ENCODE data around the gene RFTN1. TPM values are rescaled to one million over a fixed set of nuclear protein-coding genes. Genes with fewer than 3 reads are reported as not detected.

The RFTN1 gene
- total and polyA plus RNA-seq, 2 donors (not counting 3 experiments of a cell fraction or from before 2014, with no cell fraction given): 40.3 to 43.3 TPM

GRCh38 chr3:16302082-16302631 is 211.3 kb downstream of the RFTN1 start:
- intact Hi-C loops (cut with micrococcal nuclease) (no loop called here), dilution Hi-C loops (cut with MboI; ENCODE audit: extremely low pct_ligation_motif_present, low sequenced_read_pairs) (no loop called here)
- Histone ChIP-seq H3K27ac (ENCODE audit: insufficient read depth, low read depth, low read length) (no peak overlapping the region), H3K4me3 (replicated peaks in 1 of 3; ENCODE audit: insufficient read depth in 1 of 3, low read depth in 1 of 3, low read length in 3 of 3) (no peak overlapping the region), H3K36me3 (ENCODE audit: control insufficient read depth in 2 of 2, extremely low read depth in 1 of 2, insufficient read depth in 2 of 2, low read length in 2 of 2) (peaks cover 0 to 2% of the 10 kb centered on the region in 2 experiments), H2AFZ (ENCODE audit: low read depth, low read length) (no peak overlapping the region), H4K20me1 (replicated peaks; ENCODE audit: control insufficient read depth, extremely low read depth, insufficient read depth, low read length) (no peaks in the 10 kb centered on the region), H3K9me1 (replicated peaks; ENCODE audit: control insufficient read depth, extremely low read depth, insufficient read depth, low read length) (no peaks in the 10 kb centered on the region), H3K9me3 (replicated peaks; ENCODE audit: control insufficient read depth, insufficient read depth, low read length) (no peaks in the 10 kb centered on the region), H3K27me3 (ENCODE audit: control insufficient read depth in 2 of 2, insufficient read depth in 2 of 2, low read length in 2 of 2) (no peaks in the 10 kb centered on the region), H3K79me2 (ENCODE audit: control insufficient read depth, insufficient read depth, low read length) (no peaks in the 10 kb centered on the region), H3K4me1 (ENCODE audit: control insufficient read depth, extremely low read depth, insufficient read depth, low read length) (no peaks in the 10 kb centered on the region), H3K4me2 (ENCODE audit: insufficient read depth, low read length) (no peak overlapping the region), H3K9ac (replicated peaks; ENCODE audit: extremely low read depth, insufficient read depth, low read length) (no peak overlapping the region)
- ChIA-PET CTCF (interaction anchor here (1.6 to 4.2 kb wide), 2 partner anchors 12 to 215 kb away, joined by 5 to 21 read pairs; no protein-coding TSS in a partner anchor), POLR2A (no interaction called here)
- no TSS peak for BruUV-seq (replicated peaks)
- DNase-seq (ENCODE audit: low read depth, low spot score) (no peak), FAIRE-seq (no peak)
- TF ChIP-seq MAX (IDR thresholded peaks at IDR 0.05; ENCODE audit: insufficient read depth, insufficient read length): no peak
- TF ChIP-seq FOS (IDR thresholded peaks at IDR 0.05; ENCODE audit: borderline replicate concordance, insufficient read depth, low read length): no peak
- TF ChIP-seq POLR2AphosphoS5 (IDR thresholded peaks at IDR 0.05; ENCODE audit: insufficient read depth, low read depth, low read length): no peak
- no peak for TF ChIP-seq CTCF (IDR thresholded peaks at IDR 0.05; ENCODE audit: extremely low read depth in 1 of 2, insufficient read depth in 1 of 2, low read depth in 1 of 2, low read length in 2 of 2)
- TF ChIP-seq EZH2 (IDR thresholded peaks at IDR 0.05; ENCODE audit: borderline replicate concordance, low read depth, low read length, severe bottlenecking): no peak
- TF ChIP-seq MYC (IDR thresholded peaks at IDR 0.05; ENCODE audit: low read depth, low read length): no peak
- TF ChIP-seq JUN (IDR thresholded peaks at IDR 0.05; ENCODE audit: borderline replicate concordance, insufficient read depth, insufficient read length, low read depth): no peak
- TF ChIP-seq POLR2A (IDR thresholded peaks at IDR 0.05; ENCODE audit: low read depth, low read length): no peak
- TF ChIP-seq GATA2 (IDR thresholded peaks at IDR 0.05; ENCODE audit: insufficient read depth, insufficient read length, low read depth, low read length): no peak
